ENCODE data around the gene B4GALNT1.

B4GALNT1 gene

GRCh38 chr12:57606821-57607220 lies 26.2 kb downstream of the B4GALNT1 start:
- H3K36me3 ChIP-seq (ENCODE audit: insufficient read depth, low read length): no peaks in the 10 kb centered on the region
- H2AFZ ChIP-seq (ENCODE audit: low read length, unreplicated experiment): no peak overlapping the region
- no peak overlapping the region for H3K27ac ChIP-seq (ENCODE audit: low read depth, low read length)
- no peaks in the 10 kb centered on the region for H3K79me2 ChIP-seq (ENCODE audit: control insufficient read depth, insufficient read depth, low read length, unreplicated experiment)
- H3K27me3 ChIP-seq (ENCODE audit: insufficient read depth, low read length): no peaks in the 10 kb centered on the region
- H3K4me1 ChIP-seq (ENCODE audit: control insufficient read depth, insufficient read depth, low read length, unreplicated experiment): peaks cover 22% of the 10 kb centered on the region
- H3K4me3 ChIP-seq (ENCODE audit: low read depth, low read length): no peak overlapping the region

DNA sequence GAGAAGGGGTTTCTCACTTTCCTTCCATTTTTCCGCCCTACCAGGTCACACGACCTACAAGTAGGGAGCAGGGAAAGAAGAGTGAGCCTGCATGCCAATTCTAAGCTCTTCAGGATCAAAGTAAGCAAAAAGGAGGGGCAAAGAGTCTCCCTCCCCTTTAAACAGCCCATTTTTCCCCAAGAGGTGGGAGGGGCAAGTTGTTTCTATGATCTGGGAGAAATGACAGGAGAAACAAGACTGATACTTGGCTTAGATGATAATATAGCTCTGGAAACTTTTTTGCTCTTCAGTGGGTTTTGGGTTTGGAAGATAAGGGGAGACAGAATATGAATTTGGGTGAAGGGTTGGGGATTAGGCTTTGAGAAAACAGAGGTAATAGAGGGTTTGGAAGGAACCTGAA lies 26.6 kb downstream of the B4GALNT1 start:
- Histone ChIP-seq H3K36me3 (ENCODE audit: insufficient read depth, low read length) (no peaks in the 10 kb centered on the region), H3K27me3 (ENCODE audit: insufficient read depth, low read length) (no peaks in the 10 kb centered on the region)

DNA sequence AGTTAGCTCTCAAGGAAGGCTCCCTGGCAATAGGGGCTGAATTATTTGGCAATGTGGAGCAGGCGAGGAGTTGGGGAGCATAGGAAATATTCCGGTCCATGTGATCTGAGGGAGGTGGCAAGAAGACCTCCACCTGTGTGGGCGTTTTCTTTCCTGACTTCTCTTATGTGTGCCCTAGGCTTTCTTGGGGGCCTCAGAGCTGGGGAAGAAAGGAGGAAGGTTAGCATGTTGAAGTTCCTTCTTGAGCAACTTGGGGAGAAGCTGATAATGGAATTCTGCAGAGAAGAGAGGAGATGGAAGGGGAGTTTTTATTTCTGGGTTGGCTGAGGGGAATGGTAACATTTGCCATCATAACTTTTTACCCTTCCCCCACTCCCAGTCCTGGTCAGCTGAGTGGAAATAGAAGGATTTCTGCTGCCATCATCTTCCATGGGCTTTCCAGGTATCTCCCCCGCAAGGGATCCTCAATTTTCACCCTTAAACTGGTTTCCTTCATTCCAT lies 27.1 kb downstream of the B4GALNT1 start:
- Histone ChIP-seq H3K27me3 (ENCODE audit: insufficient read depth, low read length) (no peaks in the 10 kb centered on the region), H3K4me1 (ENCODE audit: control insufficient read depth, insufficient read depth, low read length, unreplicated experiment) (peaks cover 22% of the 10 kb centered on the region), H3K4me3 (ENCODE audit: low read depth, low read length) (peak overlapping the region; percentile 81), H3K27ac (ENCODE audit: low read depth, low read length) (no peak overlapping the region), H3K36me3 (ENCODE audit: insufficient read depth, low read length) (no peaks in the 10 kb centered on the region), H3K79me2 (ENCODE audit: control insufficient read depth, insufficient read depth, low read length, unreplicated experiment) (no peaks in the 10 kb centered on the region), H2AFZ (ENCODE audit: low read length, unreplicated experiment) (no peak overlapping the region)

More for the DNA sequence above, 26.6 kb downstream of the B4GALNT1 start:
- Histone ChIP-seq H3K4me3 (ENCODE audit: low read depth, low read length) (no peak overlapping the region), H3K27ac (ENCODE audit: low read depth, low read length) (no peak overlapping the region), H3K4me1 (ENCODE audit: control insufficient read depth, insufficient read depth, low read length, unreplicated experiment) (peaks cover 22% of the 10 kb centered on the region), H2AFZ (ENCODE audit: low read length, unreplicated experiment) (no peak overlapping the region), H3K79me2 (ENCODE audit: control insufficient read depth, insufficient read depth, low read length, unreplicated experiment) (no peaks in the 10 kb centered on the region)

GRCh38 chr12:57604992-57605810 lies 27.8 kb downstream of the B4GALNT1 start:
- Histone ChIP-seq H3K27me3 (ENCODE audit: insufficient read depth, low read length) (no peaks in the 10 kb centered on the region), H3K27ac (ENCODE audit: low read depth, low read length) (peak overlapping the region; percentile 25; the same call in 1 of the 2 replicates), H3K79me2 (ENCODE audit: control insufficient read depth, insufficient read depth, low read length, unreplicated experiment) (no peaks in the 10 kb centered on the region), H3K4me3 (ENCODE audit: low read depth, low read length) (peak overlapping the region; percentile 81), H2AFZ (ENCODE audit: low read length, unreplicated experiment) (no peak overlapping the region), H3K4me1 (ENCODE audit: control insufficient read depth, insufficient read depth, low read length, unreplicated experiment) (peaks cover 17% of the 10 kb centered on the region), H3K36me3 (ENCODE audit: insufficient read depth, low read length) (no peaks in the 10 kb centered on the region)

DNA sequence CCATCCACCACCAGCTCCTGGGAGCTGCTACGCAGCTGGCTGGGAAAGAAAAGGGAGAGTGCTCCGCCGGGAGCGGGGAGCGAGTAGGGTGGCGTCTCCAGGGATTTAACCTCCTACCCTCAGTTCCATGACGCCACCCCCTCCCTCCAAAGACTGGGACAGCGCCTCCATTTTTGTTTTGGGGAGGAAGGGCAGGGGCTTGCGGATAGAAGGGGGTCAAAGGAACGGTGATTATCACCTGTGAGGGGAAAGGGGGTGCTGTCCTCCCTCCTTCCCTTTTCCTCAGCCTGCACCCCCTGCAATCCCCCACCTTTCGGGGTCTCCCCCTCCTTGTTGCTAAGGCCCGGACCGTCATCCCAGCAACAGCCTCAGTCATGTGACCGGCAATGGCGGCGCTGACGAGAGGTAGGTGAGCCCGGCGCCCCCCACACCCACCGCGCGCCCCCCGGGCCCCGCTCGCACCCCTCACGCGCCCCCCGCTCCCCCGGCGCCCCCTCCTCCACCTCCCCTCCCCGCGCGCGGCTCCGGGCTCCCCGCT lies 28.5 kb downstream of the B4GALNT1 start, which contains the start of gene DTX3:
Gene DTX3 (plus strand): TSS at position 371 of the 538 bp plus-strand sequence. CDS start 1,694 bp downstream, outside the sequence.
- Histone ChIP-seq H3K27ac (ENCODE audit: low read depth, low read length) (peak within 1 kb of the TSS; percentile 37; the same call in 1 of the 2 replicates), H3K79me2 (ENCODE audit: control insufficient read depth, insufficient read depth, low read length, unreplicated experiment) (no peaks in the 10 kb centered on the region), H3K36me3 (ENCODE audit: insufficient read depth, low read length) (no peaks in the 10 kb centered on the region), H3K27me3 (ENCODE audit: insufficient read depth, low read length) (no peaks in the 10 kb centered on the region), H3K4me1 (ENCODE audit: control insufficient read depth, insufficient read depth, low read length, unreplicated experiment) (peaks cover 17% of the 10 kb centered on the region), H3K4me3 (ENCODE audit: low read depth, low read length) (peak within 1 kb of the TSS; percentile 81), H2AFZ (ENCODE audit: low read length, unreplicated experiment) (peak within 1 kb of the TSS; percentile 98)

- Histone ChIP-seq H3K27ac (ENCODE audit: low read depth, low read length) (peak overlapping the region; percentile 37; the same call in 1 of the 2 replicates), H2AFZ (ENCODE audit: low read length, unreplicated experiment) (peak overlapping the region; percentile 98), H3K4me1 (ENCODE audit: control insufficient read depth, insufficient read depth, low read length, unreplicated experiment) (peaks cover 17% of the 10 kb centered on the region), H3K27me3 (ENCODE audit: insufficient read depth, low read length) (no peaks in the 10 kb centered on the region), H3K4me3 (ENCODE audit: low read depth, low read length) (peak overlapping the region; percentile 81), H3K79me2 (ENCODE audit: control insufficient read depth, insufficient read depth, low read length, unreplicated experiment) (no peaks in the 10 kb centered on the region), H3K36me3 (ENCODE audit: insufficient read depth, low read length) (peaks cover 5% of the 10 kb centered on the region; the same call in 1 of the 2 replicates)
Measured at GRCh38 chr12:57603815-57604453, 29.1 kb downstream of the B4GALNT1 start.

- Histone ChIP-seq H3K79me2 (ENCODE audit: control insufficient read depth, insufficient read depth, low read length, unreplicated experiment) (no peaks in the 10 kb centered on the region), H3K36me3 (ENCODE audit: insufficient read depth, low read length) (peaks cover 9% of the 10 kb centered on the region; the same call in 1 of the 2 replicates), H3K27ac (ENCODE audit: low read depth, low read length) (no peak overlapping the region), H3K27me3 (ENCODE audit: insufficient read depth, low read length) (no peaks in the 10 kb centered on the region), H3K4me1 (ENCODE audit: control insufficient read depth, insufficient read depth, low read length, unreplicated experiment) (peaks cover 17% of the 10 kb centered on the region), H3K4me3 (ENCODE audit: low read depth, low read length) (no peak overlapping the region), H2AFZ (ENCODE audit: low read length, unreplicated experiment) (no peak overlapping the region)
Measured at GRCh38 chr12:57603324-57603723, 29.7 kb downstream of the B4GALNT1 start.

- H3K4me1 ChIP-seq (ENCODE audit: control insufficient read depth, insufficient read depth, low read length, unreplicated experiment): peaks cover 17% of the 10 kb centered on the region
- H3K27me3 ChIP-seq (ENCODE audit: insufficient read depth, low read length): no peaks in the 10 kb centered on the region
- no peak overlapping the region for H2AFZ ChIP-seq (ENCODE audit: low read length, unreplicated experiment)
- H3K4me3 ChIP-seq (ENCODE audit: low read depth, low read length): no peak overlapping the region
- no peaks in the 10 kb centered on the region for H3K79me2 ChIP-seq (ENCODE audit: control insufficient read depth, insufficient read depth, low read length, unreplicated experiment)
- peaks cover 9% of the 10 kb centered on the region; the same call in 1 of the 2 replicates for H3K36me3 ChIP-seq (ENCODE audit: insufficient read depth, low read length)
- H3K27ac ChIP-seq (ENCODE audit: low read depth, low read length): no peak overlapping the region
Measured at GRCh38 chr12:57602544-57602943, 30.5 kb downstream of the B4GALNT1 start.

GRCh38 chr12:57600395-57600794 lies 32.6 kb downstream of the B4GALNT1 start:
- peaks cover 9% of the 10 kb centered on the region; the same call in 1 of the 2 replicates for H3K36me3 ChIP-seq (ENCODE audit: insufficient read depth, low read length)

GRCh38 chr12:57593187-57593586 lies 39.8 kb downstream of the B4GALNT1 start:
- Histone ChIP-seq H3K4me3 (ENCODE audit: low read depth, low read length) (no peak overlapping the region), H3K4me1 (ENCODE audit: control insufficient read depth, insufficient read depth, low read length, unreplicated experiment) (peaks cover 10% of the 10 kb centered on the region), H3K27ac (ENCODE audit: low read depth, low read length) (no peak overlapping the region), H3K79me2 (ENCODE audit: control insufficient read depth, insufficient read depth, low read length, unreplicated experiment) (no peaks in the 10 kb centered on the region), H3K27me3 (ENCODE audit: insufficient read depth, low read length) (peaks cover 2% of the 10 kb centered on the region), H3K36me3 (ENCODE audit: insufficient read depth, low read length) (no peaks in the 10 kb centered on the region), H2AFZ (ENCODE audit: low read length, unreplicated experiment) (no peak overlapping the region)

More at GRCh38 chr12:57600395-57600794, 32.6 kb downstream of the B4GALNT1 start:
- Histone ChIP-seq H2AFZ (ENCODE audit: low read length, unreplicated experiment) (no peak overlapping the region), H3K4me3 (ENCODE audit: low read depth, low read length) (no peak overlapping the region), H3K4me1 (ENCODE audit: control insufficient read depth, insufficient read depth, low read length, unreplicated experiment) (peaks cover 13% of the 10 kb centered on the region), H3K27ac (ENCODE audit: low read depth, low read length) (no peak overlapping the region), H3K27me3 (ENCODE audit: insufficient read depth, low read length) (no peaks in the 10 kb centered on the region), H3K79me2 (ENCODE audit: control insufficient read depth, insufficient read depth, low read length, unreplicated experiment) (no peaks in the 10 kb centered on the region)

All from ACC112 (cell line).